HG03135 (cell line): ENCODE measurements around the gene PTBP1.
"Not testable (repeated sequence)": the region's sequence is repeated elsewhere in the genome, so short reads cannot be mapped to it uniquely, and the experiment has no call there.

Source experiments
- ATAC-seq: cut with Tn5 transposase; IDR thresholded peaks from one replicate; pipeline ENCODE4 v1.9.1; 2021; ENCODE audit warnings: mild to moderate bottlenecking, moderate library complexity; ENCODE audit not compliant: unreplicated experiment

The PTBP1 gene

DNA sequence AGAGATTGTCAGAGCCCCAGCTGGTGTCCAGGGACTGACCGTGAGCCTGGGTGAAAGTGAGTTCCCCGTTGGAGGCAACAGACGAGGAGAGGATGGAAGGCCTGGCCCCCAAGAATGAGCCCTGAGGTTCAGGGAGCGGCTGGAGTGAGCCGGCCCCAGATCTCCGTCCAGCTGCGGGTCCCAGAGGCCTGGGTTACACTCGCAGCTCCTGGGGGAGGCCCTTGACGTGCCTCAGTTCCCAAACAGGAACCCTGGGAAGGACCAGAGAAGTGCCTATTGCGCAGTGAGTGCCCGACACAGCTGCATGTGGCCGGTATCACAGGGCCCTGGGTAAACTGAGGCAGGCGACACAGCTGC lies 53.7 kb downstream of the PTBP1 start:
- ATAC-seq: no peak

- no peak for ATAC-seq
These were observed 55.1 kb downstream of the PTBP1 start, which contains the start of gene ELANE for GRCh38 chr19:852136-853013. Gene ELANE, plus strand, starts transcription at chr19:852303. Its CDS starts 26 bp downstream, at chr19:852329.

DNA sequence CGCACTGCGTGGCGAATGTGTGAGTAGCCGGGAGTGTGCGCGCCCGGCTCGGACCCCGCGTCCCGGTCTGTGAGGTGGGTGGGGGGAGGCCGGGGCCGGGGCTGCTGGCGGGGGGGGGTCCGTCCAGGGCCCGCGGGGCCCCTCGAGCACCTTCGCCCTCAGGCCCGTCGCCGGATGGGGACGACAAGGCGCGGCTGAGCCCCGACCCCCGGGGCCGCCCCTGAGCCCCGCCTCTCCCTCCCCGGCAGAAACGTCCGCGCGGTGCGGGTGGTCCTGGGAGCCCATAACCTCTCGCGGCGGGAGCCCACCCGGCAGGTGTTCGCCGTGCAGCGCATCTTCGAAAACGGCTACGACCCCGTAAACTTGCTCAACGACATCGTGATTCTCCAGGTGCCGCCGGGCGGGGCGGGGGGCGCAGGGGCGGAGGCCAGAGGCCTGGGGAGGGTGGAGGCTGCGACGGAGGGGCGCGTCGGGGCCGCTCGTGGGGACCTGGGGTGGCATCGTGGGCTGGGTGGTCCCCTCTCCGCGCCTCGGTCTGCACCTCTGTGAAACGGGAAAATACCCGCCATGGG lies 55.8 kb downstream of the PTBP1 start:
- ATAC-seq: no peak

DNA sequence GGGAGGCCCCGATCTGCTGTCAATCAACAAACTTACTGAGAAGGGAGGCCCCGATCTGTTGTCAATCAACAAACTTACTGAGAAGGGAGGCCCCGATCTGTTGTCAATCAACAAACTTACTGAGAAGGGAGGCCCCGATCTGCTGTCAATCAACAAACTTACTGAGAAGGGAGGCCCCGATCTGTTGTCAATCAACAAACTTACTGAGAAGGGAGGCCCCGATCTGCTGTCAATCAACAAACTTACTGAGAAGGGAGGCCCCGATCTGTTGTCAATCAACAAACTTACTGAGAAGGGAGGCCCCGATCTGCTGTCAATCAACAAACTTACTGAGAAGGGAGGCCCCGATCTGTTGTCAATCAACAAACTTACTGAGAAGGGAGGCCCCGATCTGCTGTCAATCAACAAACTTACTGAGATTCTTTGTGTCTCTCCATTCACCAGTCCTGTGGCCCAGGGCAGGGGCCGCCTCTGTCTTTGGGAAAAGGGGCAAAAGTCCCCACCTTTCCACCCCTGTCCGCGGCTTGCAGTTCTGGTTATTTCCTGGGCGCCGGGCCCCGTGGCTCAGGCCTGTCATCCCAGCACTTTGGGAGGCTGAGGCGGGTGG lies 56.5 kb downstream of the PTBP1 start:
- ATAC-seq: not testable (repeated sequence)

DNA sequence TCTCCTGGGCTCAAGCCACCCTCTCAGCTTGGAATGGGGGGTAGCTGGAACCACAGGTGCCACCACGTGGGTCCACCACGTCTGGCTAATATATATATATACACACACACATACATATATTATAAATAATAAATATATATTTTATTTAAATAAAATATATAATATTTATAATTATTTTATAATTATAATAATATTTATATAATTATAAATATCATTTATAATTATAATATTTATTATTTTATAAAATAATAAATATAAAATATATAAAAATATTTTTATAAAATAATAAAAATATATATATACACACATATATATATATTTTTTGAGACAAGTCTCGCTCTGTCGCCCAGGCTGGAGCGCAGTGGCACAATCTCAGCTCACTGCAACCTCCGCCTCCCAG lies 57.3 kb downstream of the PTBP1 start:
- ATAC-seq: no peak

DNA sequence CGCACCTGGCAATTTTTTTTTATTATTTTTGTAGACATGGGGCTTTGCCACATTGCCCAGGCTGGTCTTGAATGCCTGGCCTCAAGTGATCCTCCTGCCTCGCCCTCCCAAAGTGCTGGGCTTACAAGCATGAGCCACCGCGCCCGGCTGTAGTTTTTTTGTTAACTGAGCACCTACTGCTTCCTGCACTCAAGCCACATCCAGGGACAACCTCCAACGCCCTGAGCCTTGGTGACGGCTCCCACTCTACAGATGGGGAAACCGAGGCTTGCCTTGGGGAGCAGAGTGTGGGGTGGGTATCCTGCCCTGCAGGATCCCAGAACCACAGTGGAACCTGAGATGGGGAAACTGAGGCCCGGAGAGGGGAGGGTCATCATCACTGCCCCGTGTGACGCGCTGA lies 57.9 kb downstream of the PTBP1 start:
- ATAC-seq: no peak

DNA sequence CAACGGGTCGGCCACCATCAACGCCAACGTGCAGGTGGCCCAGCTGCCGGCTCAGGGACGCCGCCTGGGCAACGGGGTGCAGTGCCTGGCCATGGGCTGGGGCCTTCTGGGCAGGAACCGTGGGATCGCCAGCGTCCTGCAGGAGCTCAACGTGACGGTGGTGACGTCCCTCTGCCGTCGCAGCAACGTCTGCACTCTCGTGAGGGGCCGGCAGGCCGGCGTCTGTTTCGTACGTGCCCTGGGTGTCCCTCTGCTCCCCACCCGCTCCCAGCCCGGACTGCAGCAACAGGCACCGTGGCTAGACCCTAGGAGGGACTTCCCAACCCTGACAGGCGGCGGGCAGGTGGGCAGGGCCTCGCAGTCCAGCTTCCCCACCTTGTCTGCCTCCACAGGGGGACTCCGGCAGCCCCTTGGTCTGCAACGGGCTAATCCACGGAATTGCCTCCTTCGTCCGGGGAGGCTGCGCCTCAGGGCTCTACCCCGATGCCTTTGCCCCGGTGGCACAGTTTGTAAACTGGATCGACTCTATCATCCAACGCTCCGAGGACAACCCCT lies 58.4 kb downstream of the PTBP1 start:
- ATAC-seq: no peak

GRCh38 chr19:858284-858683 lies 61.0 kb downstream of the PTBP1 start:
- ATAC-seq: no peak

DNA sequence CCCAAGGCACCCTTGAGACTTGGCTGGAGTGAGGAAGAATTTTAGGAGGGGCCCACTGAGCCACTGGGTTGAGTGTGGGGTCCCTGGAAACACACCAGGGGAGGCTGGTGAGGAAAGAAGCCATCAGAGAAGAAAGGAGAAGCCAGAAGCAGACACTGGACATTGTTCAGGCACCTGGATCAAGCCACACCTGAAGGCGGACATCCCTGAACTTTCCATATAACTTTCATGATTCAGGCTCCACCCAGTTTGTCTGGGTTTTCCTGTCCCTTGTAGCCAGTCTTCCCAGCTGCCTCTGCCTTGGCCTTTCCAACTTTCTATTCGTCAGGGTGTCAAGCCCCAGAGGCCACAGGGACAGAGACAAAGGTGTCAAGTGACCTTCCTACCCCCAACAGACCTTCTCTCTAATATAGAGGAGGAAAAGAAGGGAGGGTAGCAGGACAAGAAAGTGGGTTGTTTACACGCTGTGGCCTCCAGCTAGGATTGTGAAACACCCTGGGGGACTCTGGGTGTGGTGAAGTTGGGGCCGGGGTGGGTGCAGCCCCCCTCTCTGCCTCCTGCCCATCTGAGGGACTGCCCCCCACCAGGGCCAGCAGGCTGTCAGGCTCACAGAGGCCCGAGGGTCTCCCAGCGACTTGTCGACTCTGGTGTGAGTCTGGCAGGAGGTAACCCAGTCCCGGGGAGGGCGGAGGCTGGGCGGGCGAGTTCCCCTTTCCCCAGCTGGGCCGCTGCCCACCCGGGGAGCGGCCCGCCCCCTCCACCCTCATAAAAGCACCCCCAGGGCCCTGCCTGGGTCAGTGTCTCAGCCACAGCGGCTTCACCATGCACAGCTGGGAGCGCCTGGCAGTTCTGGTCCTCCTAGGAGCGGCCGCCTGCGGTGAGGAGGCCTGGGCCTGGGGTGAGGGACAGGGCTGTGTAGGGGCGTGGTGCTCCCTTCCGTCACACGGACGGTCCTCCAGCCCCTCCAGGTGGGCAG lies 61.9 kb downstream of the PTBP1 start, which contains the start of gene CFD:
CFD (plus strand) TSS at position 797 of the 976 bp plus-strand sequence; CDS start at position 823, 26 bp downstream.
- no peak for ATAC-seq

DNA sequence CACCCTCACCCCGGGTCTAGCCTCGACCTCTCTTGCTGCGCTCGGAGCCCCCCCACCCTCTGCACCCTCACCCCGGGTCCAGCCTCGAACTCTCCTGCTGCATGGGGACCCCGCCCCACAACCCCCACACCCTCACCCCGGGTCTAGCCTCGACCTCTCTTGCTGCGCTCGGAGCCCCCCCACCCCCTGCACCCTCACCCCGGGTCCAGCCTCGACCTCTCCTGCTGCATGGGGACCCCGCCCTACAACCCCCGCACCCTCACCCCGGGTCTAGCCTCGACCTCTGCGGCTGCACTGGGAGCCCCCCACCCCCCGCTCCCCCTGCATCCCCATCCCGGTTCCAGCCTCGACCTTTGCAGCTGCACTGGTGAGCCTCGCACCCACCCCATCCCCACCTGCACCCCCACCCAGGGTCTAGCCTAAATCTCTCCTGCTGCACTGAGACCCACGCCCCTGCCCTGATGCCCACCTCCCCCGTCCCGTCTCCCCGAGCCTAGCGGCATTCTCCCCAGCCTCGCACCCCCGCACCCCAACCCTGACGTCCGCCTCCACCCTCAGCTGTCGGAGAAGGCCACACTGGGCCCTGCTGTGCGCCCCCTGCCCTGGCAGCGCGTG lies 64.0 kb downstream of the PTBP1 start:
- no peak for ATAC-seq
